Muscle layer of duodenum (tissue), 2 donors: ENCODE measurements around the gene TMEM94.

Experiments
- H3K27ac ChIP-seq: one replicate; pipeline ENCODE4 v1.7.0; 2013; ENCODE audit warnings: mild to moderate bottlenecking, low read length
- H3K27me3 ChIP-seq: one replicate; pipeline ENCODE4 v1.7.0; 2013; ENCODE audit warnings: low read depth, mild to moderate bottlenecking, control low read depth, low read length
- H3K36me3 ChIP-seq, 2 donors: one replicate each; pipeline ENCODE4 v1.7.0; 2013; ENCODE audit warnings: low read length in 2 of 2, control low read depth in 1 of 2, mild to moderate bottlenecking in 1 of 2; ENCODE audit not compliant: insufficient read depth in 2 of 2, control insufficient read depth in 1 of 2
- H3K4me1 ChIP-seq, 2 donors: one replicate each; pipeline ENCODE4 v1.7.0; 2013; ENCODE audit warnings: low read length in 2 of 2, mild to moderate bottlenecking in 2 of 2, control low read depth in 1 of 2, moderate library complexity in 1 of 2; ENCODE audit not compliant: insufficient read depth in 2 of 2, control insufficient read depth in 1 of 2
- H3K4me3 ChIP-seq, 2 donors: one replicate each; pipeline ENCODE4 v1.7.0; 2013; ENCODE audit warnings: low read length in 2 of 2, low read depth in 1 of 2, mild to moderate bottlenecking in 1 of 2
- H3K9me3 ChIP-seq, 2 donors: one replicate each; pipeline ENCODE4 v1.7.0; 2013; ENCODE audit warnings: low read length in 2 of 2, control low read depth in 1 of 2, mild to moderate bottlenecking in 1 of 2; ENCODE audit not compliant: control insufficient read depth in 1 of 2
- donor health status: healthy.

The TMEM94 gene

GRCh38 chr17:75501378-75502071 is 45.1 kb downstream of the TMEM94 start:
- peaks cover 8 to 67% of the 10 kb centered on the region in 2 donors for H3K36me3 ChIP-seq

DNA sequence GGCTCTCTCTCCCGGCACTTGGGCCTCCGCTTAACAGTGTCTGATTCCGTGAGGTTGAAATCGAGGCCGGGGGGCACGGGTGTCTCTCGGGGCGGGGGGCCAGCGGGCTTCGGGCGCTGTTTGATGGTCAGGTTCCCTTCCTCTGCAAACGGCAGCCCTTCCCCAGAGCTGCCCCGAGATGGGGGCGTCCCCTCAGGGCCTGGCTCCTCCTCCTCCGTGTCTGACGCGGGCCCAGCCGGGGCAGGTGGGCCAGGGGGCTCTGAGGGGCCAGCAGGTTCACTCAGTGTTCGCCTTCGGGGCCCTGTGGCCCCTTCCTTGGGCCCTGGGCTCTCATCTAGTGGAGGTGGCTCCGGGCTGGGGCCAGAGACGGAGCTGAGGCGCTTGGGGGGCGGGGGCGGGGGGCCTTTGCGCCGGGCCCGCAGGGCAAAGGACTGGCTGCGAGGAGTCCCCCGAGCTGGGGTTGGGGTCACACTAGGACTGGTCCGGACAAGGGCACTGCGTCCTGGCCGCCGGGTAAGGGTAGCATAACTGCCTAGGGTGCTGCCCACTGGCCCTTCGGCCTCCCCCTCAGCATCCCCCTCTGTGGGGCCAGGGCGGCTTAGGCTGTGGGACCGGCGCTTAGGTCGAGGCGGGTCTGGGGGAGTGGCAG is 45.8 kb downstream of the TMEM94 start:
- no peak overlapping the region for H3K27ac ChIP-seq
- H3K4me1 ChIP-seq = peaks cover 0 to 23% of the 10 kb centered on the region in 2 donors
- no peaks in the 10 kb centered on the region for H3K27me3 ChIP-seq
- no peak overlapping the region for H3K4me3 ChIP-seq
- no peaks in the 10 kb centered on the region for H3K9me3 ChIP-seq
- peaks cover 8 to 68% of the 10 kb centered on the region in 2 donors for H3K36me3 ChIP-seq

More at GRCh38 chr17:75501378-75502071, 45.1 kb downstream of the TMEM94 start:
- Histone ChIP-seq H3K9me3 (no peaks in the 10 kb centered on the region), H3K4me3 (no peak overlapping the region), H3K27ac (no peak overlapping the region), H3K4me1 (peaks cover 0 to 23% of the 10 kb centered on the region in 2 donors), H3K27me3 (no peaks in the 10 kb centered on the region)

- Histone ChIP-seq H3K4me3 (no peak overlapping the region), H3K9me3 (no peaks in the 10 kb centered on the region), H3K27me3 (no peaks in the 10 kb centered on the region), H3K4me1 (peaks cover 0 to 23% of the 10 kb centered on the region in 2 donors), H3K27ac (no peak overlapping the region), H3K36me3 (peaks cover 8 to 66% of the 10 kb centered on the region in 2 donors)
Observed at GRCh38 chr17:75502721-75503329, 46.4 kb downstream of the TMEM94 start.

GRCh38 chr17:75503337-75503950 is 47.0 kb downstream of the TMEM94 start:
- peaks cover 0 to 27% of the 10 kb centered on the region in 2 donors for H3K4me1 ChIP-seq
- H3K27ac ChIP-seq = no peak overlapping the region
- H3K27me3 ChIP-seq = no peaks in the 10 kb centered on the region
- no peaks in the 10 kb centered on the region for H3K9me3 ChIP-seq
- H3K36me3 ChIP-seq = peaks cover 8 to 60% of the 10 kb centered on the region in 2 donors
- no peak overlapping the region for H3K4me3 ChIP-seq

GRCh38 chr17:75503976-75504346 is 47.5 kb downstream of the TMEM94 start:
- H3K36me3 ChIP-seq = peaks cover 8 to 60% of the 10 kb centered on the region in 2 donors

GRCh38 chr17:75504347-75505151 is 48.1 kb downstream of the TMEM94 start:
- H3K27ac ChIP-seq = no peak overlapping the region
- H3K9me3 ChIP-seq = no peaks in the 10 kb centered on the region
- H3K4me1 ChIP-seq = peaks cover 9 to 29% of the 10 kb centered on the region in 2 donors
- H3K27me3 ChIP-seq = no peaks in the 10 kb centered on the region
- H3K36me3 ChIP-seq = peaks cover 8 to 56% of the 10 kb centered on the region in 2 donors
- no peak overlapping the region for H3K4me3 ChIP-seq

More at GRCh38 chr17:75503976-75504346, 47.5 kb downstream of the TMEM94 start:
- peaks cover 5 to 27% of the 10 kb centered on the region in 2 donors for H3K4me1 ChIP-seq
- H3K27ac ChIP-seq = no peak overlapping the region
- no peaks in the 10 kb centered on the region for H3K9me3 ChIP-seq
- H3K27me3 ChIP-seq = no peaks in the 10 kb centered on the region
- no peak overlapping the region for H3K4me3 ChIP-seq

- peaks cover 8 to 51% of the 10 kb centered on the region in 2 donors for H3K36me3 ChIP-seq
Observed at GRCh38 chr17:75505152-75505409, 48.6 kb downstream of the TMEM94 start.

GRCh38 chr17:75505640-75506039 is 49.2 kb downstream of the TMEM94 start:
- H3K27me3 ChIP-seq = no peaks in the 10 kb centered on the region
- peaks cover 9 to 33% of the 10 kb centered on the region in 2 donors for H3K4me1 ChIP-seq
- H3K36me3 ChIP-seq = peaks cover 8 to 46% of the 10 kb centered on the region in 2 donors
- H3K27ac ChIP-seq = no peak overlapping the region
- no peak overlapping the region for H3K4me3 ChIP-seq
- no peaks in the 10 kb centered on the region for H3K9me3 ChIP-seq

More at GRCh38 chr17:75505152-75505409, 48.6 kb downstream of the TMEM94 start:
- Histone ChIP-seq H3K4me1 (peaks cover 9 to 31% of the 10 kb centered on the region in 2 donors), H3K27ac (no peak overlapping the region), H3K4me3 (no peak overlapping the region), H3K27me3 (no peaks in the 10 kb centered on the region), H3K9me3 (no peaks in the 10 kb centered on the region)

DNA sequence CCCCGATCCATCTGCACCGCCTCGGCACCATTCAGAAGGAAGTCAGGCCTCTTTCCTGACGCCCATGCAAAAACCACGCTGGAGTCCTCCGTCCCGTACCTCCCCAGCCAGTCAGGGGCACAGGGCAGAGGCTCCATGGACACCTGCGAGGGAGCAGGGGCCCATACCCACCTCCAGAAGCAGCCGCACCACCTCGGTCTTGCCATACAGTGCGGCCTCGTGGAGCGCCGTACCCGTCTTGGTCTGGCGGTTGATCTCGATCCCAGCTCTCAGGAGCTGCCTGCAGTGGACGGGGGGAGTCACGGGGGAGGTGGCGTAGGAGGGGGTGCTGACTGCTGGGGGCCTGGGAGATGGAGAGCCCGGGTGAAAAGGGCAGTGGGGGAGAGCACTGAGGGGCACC is 49.7 kb downstream of the TMEM94 start:
- Histone ChIP-seq H3K27ac (no peak overlapping the region), H3K27me3 (no peaks in the 10 kb centered on the region), H3K36me3 (peaks cover 8 to 42% of the 10 kb centered on the region in 2 donors), H3K9me3 (no peaks in the 10 kb centered on the region), H3K4me3 (no peak overlapping the region), H3K4me1 (peaks cover 9 to 32% of the 10 kb centered on the region in 2 donors)

DNA sequence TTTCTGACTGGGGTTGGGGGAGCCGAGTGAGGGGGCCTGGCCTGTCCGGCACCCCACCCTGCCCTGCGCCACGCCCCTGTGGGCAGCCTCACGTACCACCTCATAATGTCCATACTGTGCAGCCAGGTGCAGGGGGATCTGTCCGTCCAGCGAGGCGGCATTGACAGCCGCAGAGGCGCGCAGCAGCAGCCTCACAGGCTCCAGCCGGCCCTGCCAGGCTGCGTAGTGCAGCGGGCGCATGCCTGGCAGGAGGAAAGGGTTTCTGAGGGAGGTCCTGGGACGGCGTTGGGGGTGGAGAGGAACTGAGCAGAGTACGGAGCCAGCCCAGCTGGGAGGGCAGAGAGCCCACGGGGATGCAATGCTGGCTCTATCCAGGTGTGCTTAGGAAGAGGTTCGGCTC is 50.5 kb downstream of the TMEM94 start:
- Histone ChIP-seq H3K27ac (no peak overlapping the region), H3K4me1 (peaks cover 9 to 28% of the 10 kb centered on the region in 2 donors), H3K4me3 (no peak overlapping the region)

More for the DNA sequence above, 50.5 kb downstream of the TMEM94 start:
- no peaks in the 10 kb centered on the region for H3K27me3 ChIP-seq
- H3K36me3 ChIP-seq = peaks cover 11 to 50% of the 10 kb centered on the region in 2 donors
- no peaks in the 10 kb centered on the region for H3K9me3 ChIP-seq
